HG03025 (cell line): ENCODE measurements around the gene NAT16.
"Not testable (repeated sequence)": the region's sequence is repeated elsewhere in the genome, so short reads cannot be mapped to it uniquely, and the experiment has no call there.

Experiments used
- ATAC-seq: cut with Tn5 transposase; IDR thresholded peaks from one replicate; pipeline ENCODE4 v1.9.1; 2021; ENCODE audit warnings: mild to moderate bottlenecking, moderate library complexity; ENCODE audit not compliant: unreplicated experiment, low FRiP score

Gene NAT16

GRCh38 chr7:101132626-101133600, 47.2 kb downstream of the NAT16 start:
- not testable (repeated sequence) for ATAC-seq

DNA sequence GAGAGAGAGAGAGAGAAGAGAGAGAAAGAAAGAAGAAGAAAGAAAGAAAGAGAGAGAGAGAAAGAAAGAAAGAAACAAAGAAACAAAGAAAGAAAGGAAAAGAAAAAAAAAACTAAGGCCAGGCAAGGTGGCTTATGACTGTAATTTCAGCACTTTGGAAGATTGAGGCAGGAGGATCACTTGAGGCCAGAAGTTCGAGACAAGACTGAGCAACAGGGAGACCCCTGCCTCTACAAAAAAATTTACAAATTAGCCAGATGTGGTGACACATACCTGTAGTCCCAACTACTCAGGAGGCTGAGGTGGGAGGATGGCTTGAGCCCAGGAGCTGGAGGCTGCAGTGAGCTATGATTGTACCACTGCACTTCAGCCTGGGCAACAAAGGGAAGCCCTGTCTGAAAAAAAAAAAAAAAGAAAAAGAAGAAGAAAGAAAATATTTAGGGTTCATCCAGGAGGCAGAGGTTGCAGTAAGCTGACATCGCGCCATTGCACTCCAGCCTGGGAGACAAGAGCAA, 50.4 kb downstream of the NAT16 start:
- no peak for ATAC-seq

GRCh38 chr7:101128040-101128834, 51.9 kb downstream of the NAT16 start:
- ATAC-seq: no peak

GRCh38 chr7:101127460-101128039, 52.5 kb downstream of the NAT16 start:
- ATAC-seq: no peak

DNA sequence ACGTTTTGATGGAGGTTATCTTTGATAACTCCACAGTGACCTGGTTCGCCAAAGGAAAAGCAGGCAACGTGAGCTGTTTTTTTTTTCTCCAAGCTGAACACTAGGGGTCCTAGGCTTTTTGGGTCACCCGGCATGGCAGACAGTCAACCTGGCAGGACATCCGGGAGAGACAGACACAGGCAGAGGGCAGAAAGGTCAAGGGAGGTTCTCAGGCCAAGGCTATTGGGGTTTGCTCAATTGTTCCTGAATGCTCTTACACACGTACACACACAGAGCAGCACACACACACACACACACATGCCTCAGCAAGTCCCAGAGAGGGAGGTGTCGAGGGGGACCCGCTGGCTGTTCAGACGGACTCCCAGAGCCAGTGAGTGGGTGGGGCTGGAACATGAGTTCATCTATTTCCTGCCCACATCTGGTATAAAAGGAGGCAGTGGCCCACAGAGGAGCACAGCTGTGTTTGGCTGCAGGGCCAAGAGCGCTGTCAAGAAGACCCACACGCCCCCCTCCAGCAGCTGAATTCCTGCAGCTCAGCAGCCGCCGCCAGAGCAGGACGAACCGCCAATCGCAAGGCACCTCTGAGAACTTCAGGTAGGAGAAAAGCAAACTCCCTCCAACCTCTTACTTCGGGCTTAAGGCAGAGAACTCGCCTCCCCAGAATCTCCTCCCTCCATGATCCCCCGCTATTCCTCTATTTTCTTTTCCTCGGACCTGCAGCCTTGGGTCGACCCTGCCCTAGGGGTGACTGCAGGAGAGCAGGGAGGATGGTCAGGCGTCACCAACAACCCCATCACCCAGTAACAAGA, 53.2 kb downstream of the NAT16 start, which contains the start of gene SERPINE1:
SERPINE1 (plus strand) TSS at position 454 of the 809 bp plus-strand sequence. CDS start 1,290 bp downstream, outside the sequence.
- no peak for ATAC-seq

DNA sequence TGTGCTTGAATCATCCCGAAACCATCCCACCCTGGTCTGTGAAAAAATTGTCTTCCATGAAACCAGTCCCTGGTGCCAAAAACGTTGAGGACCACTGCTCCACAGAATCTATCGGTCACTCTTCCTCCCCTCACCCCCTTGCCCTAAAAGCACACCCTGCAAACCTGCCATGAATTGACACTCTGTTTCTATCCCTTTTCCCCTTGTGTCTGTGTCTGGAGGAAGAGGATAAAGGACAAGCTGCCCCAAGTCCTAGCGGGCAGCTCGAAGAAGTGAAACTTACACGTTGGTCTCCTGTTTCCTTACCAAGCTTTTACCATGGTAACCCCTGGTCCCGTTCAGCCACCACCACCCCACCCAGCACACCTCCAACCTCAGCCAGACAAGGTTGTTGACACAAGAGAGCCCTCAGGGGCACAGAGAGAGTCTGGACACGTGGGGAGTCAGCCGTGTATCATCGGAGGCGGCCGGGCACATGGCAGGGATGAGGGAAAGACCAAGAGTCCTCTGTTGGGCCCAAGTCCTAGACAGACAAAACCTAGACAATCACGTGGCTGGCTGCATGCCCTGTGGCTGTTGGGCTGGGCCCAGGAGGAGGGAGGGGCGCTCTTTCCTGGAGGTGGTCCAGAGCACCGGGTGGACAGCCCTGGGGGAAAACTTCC, 54.0 kb downstream of the NAT16 start:
- ATAC-seq: no peak

GRCh38 chr7:101124376-101125056, 55.6 kb downstream of the NAT16 start:
- ATAC-seq: no peak

DNA sequence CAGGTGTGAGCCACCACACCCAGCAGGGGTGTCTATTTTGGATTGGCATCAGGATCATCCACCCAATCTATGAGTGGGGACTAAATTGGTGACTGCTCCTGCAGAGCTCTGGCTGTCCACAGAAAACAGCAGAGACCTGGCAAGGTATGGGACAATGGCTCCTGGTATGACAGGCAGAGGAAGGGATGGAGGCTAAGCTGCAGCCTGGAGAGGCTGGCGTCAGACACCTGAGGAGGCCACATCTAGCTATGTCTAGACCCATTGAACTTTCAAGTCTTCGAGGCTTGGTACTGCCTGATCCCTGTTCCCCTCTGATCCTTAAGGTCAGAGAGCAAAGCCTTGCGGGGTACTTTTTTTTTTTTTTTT, 56.4 kb downstream of the NAT16 start:
- no peak for ATAC-seq

DNA sequence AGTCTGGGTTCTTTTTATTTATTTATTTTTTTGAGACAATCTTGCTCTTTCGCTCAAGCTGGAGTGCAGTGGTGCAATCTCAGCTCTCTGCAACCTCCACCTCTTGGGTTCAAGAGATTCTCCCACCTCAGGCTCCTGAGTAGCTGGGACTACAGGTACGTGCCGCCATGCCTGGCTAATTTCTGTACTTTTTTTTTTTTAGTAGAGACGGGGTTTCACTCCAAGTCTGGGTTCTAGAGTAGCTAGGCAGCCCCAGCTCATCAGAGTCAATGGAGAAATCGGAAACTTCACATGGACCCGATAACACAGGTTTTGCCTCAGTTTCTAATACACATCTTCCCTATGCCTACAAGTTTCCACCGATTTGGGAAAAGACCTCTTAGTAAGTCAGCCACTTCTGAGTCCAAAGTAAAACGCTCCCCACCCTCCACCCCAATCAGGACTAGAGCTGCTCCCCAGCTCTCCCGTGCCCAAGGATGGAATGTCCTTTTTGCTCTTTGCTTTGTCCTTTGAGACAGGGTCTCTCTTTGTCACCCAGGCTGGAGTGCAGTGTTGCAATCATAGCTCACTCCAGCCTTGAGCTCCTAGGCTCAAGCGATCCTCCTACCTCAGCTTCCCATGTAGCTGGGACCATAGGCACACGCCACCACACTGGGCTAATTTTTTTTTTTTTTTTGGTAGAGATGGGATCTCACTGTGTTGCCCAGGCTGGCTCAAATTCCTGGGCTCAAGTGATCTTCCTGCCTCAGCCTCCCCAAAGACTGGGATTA, 57.0 kb downstream of the NAT16 start:
- no peak for ATAC-seq

DNA sequence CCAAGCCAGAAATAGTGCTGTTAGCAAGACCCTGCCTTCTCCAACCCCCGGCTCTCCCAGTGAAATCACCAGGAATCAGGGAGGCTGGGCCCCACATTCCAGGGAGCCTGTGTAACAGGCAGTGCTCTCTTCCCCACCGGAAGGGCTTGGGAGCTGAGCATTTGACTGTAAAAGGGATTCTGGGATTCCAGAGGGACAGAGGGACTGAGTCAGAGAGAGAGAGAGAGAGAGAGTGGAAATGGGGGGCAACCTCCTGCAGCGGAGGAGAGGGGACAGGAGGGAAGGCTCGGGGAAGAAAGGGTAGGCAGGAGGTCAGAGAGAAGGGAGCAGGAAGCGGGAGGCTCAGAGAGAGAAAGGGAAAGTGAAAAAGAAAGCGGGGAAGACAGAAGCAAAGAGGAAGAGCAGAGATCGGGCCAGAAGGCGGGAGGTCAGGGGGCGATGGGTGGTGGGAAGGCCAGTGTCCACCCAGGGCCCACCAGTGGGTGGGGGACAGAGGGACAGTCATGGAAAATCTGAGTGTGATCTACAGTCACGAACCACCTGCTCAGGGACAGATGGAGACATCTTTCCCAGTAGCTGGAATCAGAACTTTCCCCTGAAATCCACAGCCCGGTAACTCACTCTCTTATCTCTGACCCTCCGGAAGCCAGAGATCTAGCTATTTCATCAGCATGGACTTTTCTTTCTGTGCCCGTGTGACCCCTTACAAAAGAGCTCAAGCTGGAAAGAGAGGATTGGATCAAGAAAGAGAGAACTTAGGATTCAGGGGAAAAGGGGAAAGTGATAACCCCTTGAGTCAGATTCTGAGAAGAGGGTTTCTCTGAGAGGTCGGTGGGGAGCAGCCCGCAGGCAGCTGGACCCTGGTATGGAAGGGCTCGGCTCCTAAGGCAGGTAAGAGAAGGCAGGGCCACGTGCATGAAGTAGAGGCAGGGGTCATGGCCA, 57.8 kb downstream of the NAT16 start:
- no peak for ATAC-seq

DNA sequence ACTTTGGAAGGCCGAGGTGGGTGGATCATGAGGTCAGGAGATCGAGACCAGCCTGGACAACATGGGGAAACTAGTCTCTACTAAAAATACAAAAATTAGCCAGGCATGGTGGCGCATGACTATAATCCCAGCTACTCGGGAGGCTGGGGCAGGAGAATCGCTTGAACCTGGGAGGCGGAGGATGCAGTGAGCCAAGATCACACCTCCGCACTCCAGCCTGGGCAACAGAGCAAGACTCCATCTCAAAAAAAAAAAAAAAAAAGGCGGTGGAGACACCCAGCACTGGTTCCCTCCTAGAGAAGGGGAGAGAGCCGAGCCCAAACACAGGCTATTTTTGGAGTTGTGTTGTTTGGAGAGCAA, 58.5 kb downstream of the NAT16 start:
- ATAC-seq: not testable (repeated sequence)
